Measurements from ENCODE around the gene ALDH3B2. TPM values are rescaled to one million over a fixed set of nuclear protein-coding genes. Genes with fewer than 3 reads are reported as not detected.

ALDH3B2 gene
- total and polyA plus RNA-seq, 2 of the 8 experiments (the other 6 are each of a cell fraction or from before 2014, with no cell fraction given), result not detected

DNA sequence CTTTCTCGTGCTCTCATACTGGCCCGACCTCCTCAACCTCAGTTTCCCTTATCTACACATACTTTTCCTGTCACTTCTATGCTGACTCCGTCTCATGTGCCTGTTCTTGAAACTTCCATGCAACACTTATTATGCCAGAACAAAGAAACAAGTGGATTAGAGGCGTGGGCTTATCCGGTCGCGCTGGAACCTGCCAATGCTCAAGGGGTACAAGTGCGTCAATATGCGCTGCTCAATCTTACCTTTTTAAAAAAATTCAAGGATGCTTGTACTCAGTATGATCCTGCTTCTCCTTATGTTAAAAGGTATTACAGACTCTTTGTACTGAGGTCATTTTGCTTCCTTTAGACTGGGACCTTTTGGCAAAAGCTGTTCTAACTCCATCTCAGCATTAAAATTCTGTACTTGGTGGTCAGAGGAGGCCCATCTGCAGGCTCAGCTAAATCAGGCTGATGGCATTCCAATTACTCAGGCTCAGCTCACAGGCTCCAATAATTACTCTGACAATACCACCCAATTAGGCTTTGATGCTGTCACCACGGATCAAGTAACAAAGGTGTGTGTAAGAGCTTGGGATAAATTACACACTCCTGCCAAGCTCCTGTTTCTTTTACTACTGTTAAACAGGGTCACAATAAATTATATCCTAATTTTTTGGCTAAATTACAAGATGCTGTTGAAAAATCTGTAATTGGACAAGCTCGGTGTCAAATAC is 26.3 kb upstream of the ALDH3B2 start (continued):
- no peak for TF ChIP-seq CHD7 (IDR thresholded peaks at IDR 0.05; ENCODE audit: insufficient replicate concordance, low read length)
- TF ChIP-seq HDAC2 (IDR thresholded peaks at IDR 0.05; ENCODE audit: borderline replicate concordance in 1 of 2, low read depth in 2 of 2, low read length in 2 of 2), result no peak
- TF ChIP-seq RNF2 (IDR thresholded peaks at IDR 0.05; ENCODE audit: borderline replicate concordance, low read depth, low read length, missing control alignments, poor library complexity, severe bottlenecking), result no peak
- no peak for TF ChIP-seq POLR2A (IDR thresholded peaks at IDR 0.05; ENCODE audit: control extremely low read depth in 1 of 2, low read depth in 2 of 2, low read length in 2 of 2)
- no peak for TF ChIP-seq GTF2F1 (IDR thresholded peaks at IDR 0.05; ENCODE audit: borderline replicate concordance, low read depth, low read length)

All from H1 (cell line).